HCT116 (cell line): ENCODE data around the gene FMR1.

Source experiments
- SP1 ChIP-seq: IDR thresholded peaks from 2 replicates; pipeline ENCODE4 v1.6.1; 2012; ENCODE audit warnings: low read depth
- SRF ChIP-seq: IDR thresholded peaks from 2 replicates; pipeline ENCODE4 v1.6.1; 2012; ENCODE audit warnings: low read depth
- TF ChIP-seq, protein P1 (sequence below), 3 experiments: fragments of 200-600 bp in 1 of 3; sonication (generic) in 1 of 3; IDR thresholded peaks in 2 of 3; conservative IDR thresholded peaks in 1 of 3; 2 replicates each; pipeline ENCODE4 v1.5.1; 2012 to 2017; ENCODE audit warnings: low read depth in 2 of 3, low read length in 2 of 3, antibody characterized with exemption in 1 of 3, borderline replicate concordance in 1 of 3, control low read depth in 1 of 3, mild to moderate bottlenecking in 1 of 3, mixed read lengths in 1 of 3, mixed run types in 1 of 3, moderate library complexity in 1 of 3; ENCODE audit not compliant: insufficient read depth in 1 of 3

DNA sequence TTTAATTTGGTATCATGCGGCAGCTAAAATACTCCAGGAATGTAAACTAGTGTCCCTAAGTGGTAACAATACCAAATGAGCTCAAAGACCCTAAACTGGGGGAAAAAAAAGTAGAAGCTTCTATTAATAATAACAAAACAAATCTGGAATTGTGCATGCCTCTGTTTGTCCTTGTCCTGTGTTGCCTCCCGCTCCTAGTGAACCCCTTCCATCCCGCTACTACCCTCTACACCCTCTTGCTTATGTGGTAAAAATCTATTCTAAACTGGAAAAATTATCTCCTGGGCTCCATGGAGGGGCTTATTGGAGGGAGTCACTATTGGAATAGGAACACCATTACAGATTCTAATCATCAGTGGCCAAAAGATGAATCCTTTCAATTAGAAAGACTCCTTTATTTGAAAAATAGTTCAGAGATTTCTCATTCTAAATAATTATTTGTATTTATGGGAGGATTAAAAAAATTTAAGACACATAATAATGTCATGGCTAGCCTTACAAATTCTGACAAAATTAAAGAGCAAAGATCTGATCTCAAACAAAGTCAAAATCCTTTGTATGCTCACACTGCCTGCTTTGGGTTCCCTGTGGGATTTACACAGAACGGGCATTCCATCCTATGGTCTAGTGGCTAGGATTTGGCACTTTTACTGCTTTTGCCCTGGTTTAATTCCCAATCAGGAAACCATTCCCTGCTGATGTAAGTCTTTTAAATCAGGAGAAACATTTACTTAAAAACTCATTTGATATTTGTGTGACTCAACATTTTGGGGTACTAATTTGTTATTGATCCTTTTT lies 34.7 kb upstream of the FMR1 start:
- TF ChIP-seq, protein P1, sequence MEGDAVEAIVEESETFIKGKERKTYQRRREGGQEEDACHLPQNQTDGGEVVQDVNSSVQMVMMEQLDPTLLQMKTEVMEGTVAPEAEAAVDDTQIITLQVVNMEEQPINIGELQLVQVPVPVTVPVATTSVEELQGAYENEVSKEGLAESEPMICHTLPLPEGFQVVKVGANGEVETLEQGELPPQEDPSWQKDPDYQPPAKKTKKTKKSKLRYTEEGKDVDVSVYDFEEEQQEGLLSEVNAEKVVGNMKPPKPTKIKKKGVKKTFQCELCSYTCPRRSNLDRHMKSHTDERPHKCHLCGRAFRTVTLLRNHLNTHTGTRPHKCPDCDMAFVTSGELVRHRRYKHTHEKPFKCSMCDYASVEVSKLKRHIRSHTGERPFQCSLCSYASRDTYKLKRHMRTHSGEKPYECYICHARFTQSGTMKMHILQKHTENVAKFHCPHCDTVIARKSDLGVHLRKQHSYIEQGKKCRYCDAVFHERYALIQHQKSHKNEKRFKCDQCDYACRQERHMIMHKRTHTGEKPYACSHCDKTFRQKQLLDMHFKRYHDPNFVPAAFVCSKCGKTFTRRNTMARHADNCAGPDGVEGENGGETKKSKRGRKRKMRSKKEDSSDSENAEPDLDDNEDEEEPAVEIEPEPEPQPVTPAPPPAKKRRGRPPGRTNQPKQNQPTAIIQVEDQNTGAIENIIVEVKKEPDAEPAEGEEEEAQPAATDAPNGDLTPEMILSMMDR (IDR thresholded peaks at IDR 0.05 in 2 of 3, conservative IDR thresholded peaks at IDR 0.05 in 1 of 3; ENCODE audit: borderline replicate concordance in 1 of 3, insufficient read depth in 1 of 3, low read depth in 2 of 3, low read length in 2 of 3): no peak
- TF ChIP-seq SP1 (no peak), SRF (no peak)
